BE2C (cell line): Measurements from ENCODE around the gene RPS14.

Experiments used
- DNase-seq: peaks from one replicate; pipeline ENCODE4 v3.0.0-alpha.2; 2020
- H3K27me3 ChIP-seq: fragments of 250-450 bp; sonication (Bioruptor Pico); 2 replicates; pipeline ENCODE4 v1.5.1; 2020; ENCODE audit warnings: mild to moderate bottlenecking
- H3K36me3 ChIP-seq: fragments of 250-450 bp; sonication (Bioruptor Pico); 2 replicates; pipeline ENCODE4 v1.5.1; 2020; ENCODE audit warnings: mild to moderate bottlenecking
- H3K4me1 ChIP-seq: fragments of 250-450 bp; sonication (Bioruptor Pico); 2 replicates; pipeline ENCODE4 v1.5.1; 2020
- H3K4me3 ChIP-seq: 2 replicates; pipeline ENCODE4 v1.5.1; 2011; ENCODE audit warnings: low read depth, low read length
- H3K9me3 ChIP-seq: fragments of 250-450 bp; sonication (Bioruptor Pico); 2 replicates; pipeline ENCODE4 v1.5.1; 2020
- TF ChIP-seq, protein P1 (sequence below): IDR thresholded peaks from 2 replicates; pipeline ENCODE4 v1.5.1; 2012; ENCODE audit warnings: mild to moderate bottlenecking, low read depth, low read length

RPS14 gene

DNA sequence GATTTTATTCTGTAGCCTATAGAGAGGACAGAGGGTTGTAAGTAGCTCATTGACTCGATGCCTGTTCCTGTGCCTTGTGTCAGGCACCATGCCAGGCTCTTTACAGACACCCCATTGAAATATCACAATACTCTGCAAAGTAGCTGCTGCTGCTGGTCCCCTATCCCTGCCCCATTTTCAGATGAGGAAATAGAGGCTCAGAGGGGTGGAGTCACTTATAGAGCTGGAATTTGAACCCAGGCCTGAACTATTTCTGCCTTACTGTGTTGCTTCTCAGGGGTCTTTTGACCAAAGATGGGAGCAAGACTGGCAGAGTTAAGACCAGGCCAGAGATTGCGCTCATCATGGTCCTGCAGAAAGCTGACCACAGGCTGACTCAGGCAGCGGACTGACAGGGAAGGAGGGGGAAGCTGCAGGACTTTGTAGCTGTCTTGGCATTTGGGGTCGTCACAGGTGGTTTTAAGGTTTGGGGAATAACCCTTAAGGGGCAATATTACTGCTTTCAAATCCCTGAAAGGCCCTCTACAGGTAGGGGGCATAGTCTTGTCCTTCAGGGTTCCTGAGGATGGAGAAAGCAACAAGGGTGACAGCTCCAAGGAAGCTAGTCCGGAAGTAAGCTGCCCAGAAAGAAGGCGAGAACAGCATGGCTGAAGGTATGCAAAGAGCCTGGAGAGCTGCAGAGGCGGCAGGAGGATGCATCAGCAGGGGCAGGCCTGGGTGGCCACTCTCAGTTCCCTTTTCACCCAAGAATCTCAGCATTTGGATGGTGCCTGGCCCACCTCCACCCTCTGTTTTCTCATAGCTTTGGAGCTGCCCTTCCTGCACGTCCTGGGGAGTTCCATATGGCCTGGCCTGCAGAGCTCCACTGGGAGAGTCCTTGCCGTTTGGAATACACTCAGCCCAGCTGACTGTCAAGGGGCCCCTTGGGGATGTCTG, 40.1 kb upstream of the RPS14 start:
- Histone ChIP-seq H3K4me1 (peaks cover 15% of the 10 kb centered on the region), H3K4me3 (no peak overlapping the region), H3K9me3 (no peaks in the 10 kb centered on the region), H3K36me3 (peaks cover 6% of the 10 kb centered on the region), H3K27me3 (no peaks in the 10 kb centered on the region)
- TF ChIP-seq, protein P1, sequence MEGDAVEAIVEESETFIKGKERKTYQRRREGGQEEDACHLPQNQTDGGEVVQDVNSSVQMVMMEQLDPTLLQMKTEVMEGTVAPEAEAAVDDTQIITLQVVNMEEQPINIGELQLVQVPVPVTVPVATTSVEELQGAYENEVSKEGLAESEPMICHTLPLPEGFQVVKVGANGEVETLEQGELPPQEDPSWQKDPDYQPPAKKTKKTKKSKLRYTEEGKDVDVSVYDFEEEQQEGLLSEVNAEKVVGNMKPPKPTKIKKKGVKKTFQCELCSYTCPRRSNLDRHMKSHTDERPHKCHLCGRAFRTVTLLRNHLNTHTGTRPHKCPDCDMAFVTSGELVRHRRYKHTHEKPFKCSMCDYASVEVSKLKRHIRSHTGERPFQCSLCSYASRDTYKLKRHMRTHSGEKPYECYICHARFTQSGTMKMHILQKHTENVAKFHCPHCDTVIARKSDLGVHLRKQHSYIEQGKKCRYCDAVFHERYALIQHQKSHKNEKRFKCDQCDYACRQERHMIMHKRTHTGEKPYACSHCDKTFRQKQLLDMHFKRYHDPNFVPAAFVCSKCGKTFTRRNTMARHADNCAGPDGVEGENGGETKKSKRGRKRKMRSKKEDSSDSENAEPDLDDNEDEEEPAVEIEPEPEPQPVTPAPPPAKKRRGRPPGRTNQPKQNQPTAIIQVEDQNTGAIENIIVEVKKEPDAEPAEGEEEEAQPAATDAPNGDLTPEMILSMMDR: no peak
- DNase-seq: no peak

DNA sequence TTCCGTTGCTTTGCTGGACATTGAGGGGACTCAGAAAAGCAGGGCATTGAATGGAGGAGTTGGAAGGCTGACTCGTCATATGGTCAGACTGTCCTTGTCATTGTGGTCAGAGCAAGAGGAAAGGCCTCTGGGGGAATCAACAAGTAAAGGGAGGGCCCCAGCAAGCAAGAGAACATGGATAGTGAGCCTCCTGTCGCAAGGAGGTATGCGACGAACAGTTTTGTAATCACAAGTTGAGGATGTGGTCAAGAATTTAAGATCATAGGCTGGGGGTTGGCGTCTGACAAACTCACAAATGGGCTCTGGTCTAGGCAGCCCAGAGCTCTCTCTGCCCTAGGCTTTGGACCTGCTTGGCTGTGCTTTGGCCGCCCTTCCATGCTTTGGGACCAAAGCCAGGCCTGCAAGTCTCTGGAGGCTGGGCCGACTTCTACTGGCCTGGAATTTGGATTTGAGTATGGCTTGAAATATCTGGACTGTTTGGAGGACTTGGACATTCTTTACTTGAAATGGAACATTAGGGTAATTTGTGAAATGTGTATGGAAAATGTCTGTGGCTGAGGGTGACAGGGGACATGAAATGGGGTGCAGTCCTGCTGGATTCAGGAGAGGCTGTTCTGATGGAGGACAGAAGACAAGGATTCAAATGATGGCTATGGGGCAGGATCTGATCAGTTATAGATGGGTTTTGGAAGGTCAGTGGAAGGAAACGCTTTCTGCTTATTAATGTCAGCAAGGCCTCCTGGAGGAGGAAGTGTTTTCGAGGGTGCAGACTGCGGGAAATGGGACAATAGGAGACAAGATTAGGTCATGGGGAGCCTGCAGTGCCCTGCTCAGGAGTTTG, 39.2 kb upstream of the RPS14 start:
- Histone ChIP-seq H3K36me3 (peaks cover 6% of the 10 kb centered on the region), H3K27me3 (no peaks in the 10 kb centered on the region), H3K4me3 (no peak overlapping the region), H3K9me3 (no peaks in the 10 kb centered on the region), H3K4me1 (peaks cover 15% of the 10 kb centered on the region)
- peak; percentile 34 for DNase-seq
- TF ChIP-seq, protein P1: no peak

GRCh38 chr5:150487199-150488061, 37.9 kb upstream of the RPS14 start:
- Histone ChIP-seq H3K27me3 (no peaks in the 10 kb centered on the region), H3K36me3 (peaks cover 6% of the 10 kb centered on the region), H3K4me3 (peak overlapping the region; percentile 70), H3K9me3 (no peaks in the 10 kb centered on the region), H3K4me1 (peaks cover 15% of the 10 kb centered on the region)
- TF ChIP-seq, protein P1: peak; percentile 48
- peak; percentile 49 for DNase-seq

GRCh38 chr5:150486402-150487198, 37.1 kb upstream of the RPS14 start:
- TF ChIP-seq, protein P1: no peak
- Histone ChIP-seq H3K36me3 (peaks cover 4% of the 10 kb centered on the region), H3K4me3 (peak overlapping the region; percentile 70), H3K4me1 (peaks cover 15% of the 10 kb centered on the region), H3K27me3 (no peaks in the 10 kb centered on the region), H3K9me3 (no peaks in the 10 kb centered on the region)
- peak; percentile 80 for DNase-seq

DNA sequence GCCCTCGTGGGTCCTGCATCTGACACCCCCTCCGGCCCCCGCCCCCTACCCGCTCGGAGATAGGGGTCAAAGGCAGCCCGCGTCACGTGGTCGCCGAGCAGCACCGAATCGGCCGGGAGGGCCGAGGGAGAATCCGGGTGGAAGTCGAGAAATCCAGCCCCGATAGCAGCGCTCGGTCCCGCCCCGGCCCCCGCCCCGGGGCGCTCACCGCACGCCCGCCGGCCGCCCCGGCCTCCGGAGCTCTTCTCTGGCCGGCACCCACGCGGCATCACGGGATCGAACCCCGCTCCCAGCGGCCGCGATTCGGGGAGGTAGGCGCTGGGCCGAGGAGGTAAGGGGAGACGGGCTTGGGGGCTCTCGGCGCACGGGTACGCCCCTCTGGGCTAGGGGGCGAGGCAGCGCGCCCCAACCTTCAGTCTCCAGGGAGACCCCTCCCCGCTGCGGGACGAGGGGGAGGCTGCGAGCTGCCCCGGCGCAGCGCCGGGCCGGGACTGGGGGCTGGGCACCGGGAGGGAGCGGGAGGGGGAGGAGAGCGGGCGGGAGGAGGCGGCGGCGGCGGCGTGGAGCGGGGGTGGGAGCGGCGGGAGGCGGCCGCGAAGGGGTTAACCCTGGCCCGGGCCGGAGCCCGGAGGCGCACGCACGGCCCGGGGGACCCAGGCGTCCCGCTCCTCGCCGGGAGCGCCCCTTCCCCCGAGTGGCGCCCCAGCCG, 36.3 kb upstream of the RPS14 start:
- H3K36me3 ChIP-seq: no peaks in the 10 kb centered on the region
- H3K27me3 ChIP-seq: no peaks in the 10 kb centered on the region
- H3K4me1 ChIP-seq: peaks cover 10% of the 10 kb centered on the region
- peak; percentile 79 for DNase-seq
- TF ChIP-seq, protein P1: no peak
- H3K4me3 ChIP-seq: peak overlapping the region; percentile 70
- no peaks in the 10 kb centered on the region for H3K9me3 ChIP-seq
